HG03025 (cell line): ENCODE data around the gene SDHAF1.
"Not testable (repeated sequence)": the region's sequence is repeated elsewhere in the genome, so short reads cannot be mapped to it uniquely, and the experiment has no call there.

ENCODE experiments used
- ATAC-seq: cut with Tn5 transposase; IDR thresholded peaks from one replicate; pipeline ENCODE4 v1.9.1; 2021; ENCODE audit warnings: mild to moderate bottlenecking, moderate library complexity; ENCODE audit not compliant: unreplicated experiment, low FRiP score

The SDHAF1 gene, protein sequence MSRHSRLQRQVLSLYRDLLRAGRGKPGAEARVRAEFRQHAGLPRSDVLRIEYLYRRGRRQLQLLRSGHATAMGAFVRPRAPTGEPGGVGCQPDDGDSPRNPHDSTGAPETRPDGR

GRCh38 chr19:35995048-35995993 lies at the start of gene SDHAF1:
Gene SDHAF1, plus strand, starts transcription at chr19:35995188. Its CDS starts 87 bp downstream, at chr19:35995275.
- peak; percentile 72 for ATAC-seq

- ATAC-seq: no peak
These were observed 48.8 kb upstream of the SDHAF1 start for GRCh38 chr19:35946203-35946602.

DNA sequence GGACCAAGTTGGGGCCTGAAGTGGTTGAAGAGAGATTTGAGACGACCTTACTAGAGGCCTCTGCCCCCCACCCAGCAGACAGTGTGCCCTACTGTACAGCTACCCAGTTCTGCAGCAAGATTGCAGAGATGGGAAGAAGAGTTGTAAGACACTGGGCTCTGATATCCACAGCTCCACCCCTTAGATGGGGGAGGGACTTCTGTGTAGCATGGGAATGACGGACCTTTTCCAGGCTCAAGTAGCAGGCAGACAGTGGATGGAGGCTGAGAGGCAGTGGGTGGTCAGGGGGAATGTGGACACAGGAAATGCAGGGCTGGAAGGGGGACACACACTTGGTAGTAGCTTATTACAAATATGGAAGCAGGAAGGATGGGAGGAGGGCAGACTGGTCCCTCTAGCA lies 45.9 kb upstream of the SDHAF1 start:
- ATAC-seq: no peak

DNA sequence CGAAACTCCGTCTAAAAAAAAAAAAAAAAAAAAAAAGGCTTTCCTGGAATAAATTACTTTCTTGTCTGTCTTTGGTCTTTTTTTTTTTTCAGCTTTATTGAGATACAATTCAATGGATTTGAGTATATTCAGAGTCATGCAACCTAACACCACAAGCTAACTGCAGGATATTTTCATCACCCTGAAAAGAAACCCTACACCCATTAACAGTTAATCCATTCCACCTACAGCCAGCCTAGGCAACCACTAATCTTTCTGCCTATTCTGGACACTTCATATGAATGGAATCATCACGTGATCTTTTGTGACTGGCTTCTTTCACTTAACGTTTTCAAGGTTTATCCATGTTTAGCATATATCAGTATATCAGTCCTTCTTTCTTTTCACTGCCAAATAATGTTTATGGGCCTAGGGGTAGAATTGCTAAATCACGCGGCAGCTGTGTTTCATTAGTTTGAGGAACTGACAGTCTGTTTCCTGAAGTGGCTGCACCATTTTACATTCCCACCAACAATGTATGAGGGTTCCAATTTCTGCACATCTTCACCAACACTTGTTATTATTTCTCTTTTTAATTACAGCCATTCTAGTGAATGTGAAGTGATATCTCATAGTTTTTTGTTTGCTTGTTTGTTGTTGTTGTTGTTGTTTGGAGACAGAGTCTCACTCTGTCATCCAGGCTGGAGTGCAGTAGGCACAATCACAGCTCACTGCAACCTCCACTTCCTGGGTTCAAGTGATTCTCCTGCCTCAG lies 38.9 kb upstream of the SDHAF1 start:
- ATAC-seq: no peak

DNA sequence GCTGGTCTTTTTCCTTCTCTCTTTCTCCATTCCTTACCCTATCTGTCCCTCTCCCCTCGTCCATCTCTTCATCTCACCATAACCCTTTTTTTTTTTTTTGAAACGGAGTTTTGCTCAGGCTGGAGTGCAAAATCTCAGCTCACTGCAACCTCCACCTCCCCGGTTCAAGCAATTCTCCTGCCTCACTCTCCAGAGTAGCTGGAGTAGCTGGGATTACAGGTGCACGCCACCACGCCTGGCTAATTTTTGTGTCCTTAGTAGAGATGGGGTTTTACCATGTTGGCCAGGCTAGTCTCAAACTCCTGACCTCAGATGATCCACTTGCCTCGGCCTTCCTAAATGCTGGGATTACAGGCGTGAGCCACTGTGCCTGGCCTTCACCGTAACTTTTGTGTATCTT lies 37.6 kb upstream of the SDHAF1 start:
- ATAC-seq: not testable (repeated sequence)

DNA sequence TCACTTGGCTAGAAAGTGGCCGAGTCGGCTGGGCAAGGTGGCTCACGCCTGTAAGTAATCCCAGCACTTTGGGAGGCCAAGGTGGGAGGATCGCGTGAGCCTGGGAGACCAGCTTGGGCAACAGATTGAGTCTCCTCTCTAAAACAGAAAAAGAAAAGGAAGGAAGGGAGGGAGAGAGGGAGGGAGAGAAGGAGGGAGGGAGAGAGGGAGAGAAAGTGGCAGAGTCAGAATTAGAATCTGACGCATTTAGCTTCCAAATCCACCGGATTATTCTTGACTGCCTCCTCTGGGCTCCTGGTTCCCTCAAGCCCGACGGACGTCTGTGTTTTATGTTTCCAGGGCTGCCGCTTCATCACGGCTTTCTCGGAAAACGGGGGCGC lies 36.3 kb upstream of the SDHAF1 start:
- ATAC-seq: no peak

- ATAC-seq: no peak
These were observed 35.7 kb upstream of the SDHAF1 start for GRCh38 chr19:35959040-35959967.

GRCh38 chr19:35959968-35960320 lies 35.0 kb upstream of the SDHAF1 start:
- no peak for ATAC-seq

DNA sequence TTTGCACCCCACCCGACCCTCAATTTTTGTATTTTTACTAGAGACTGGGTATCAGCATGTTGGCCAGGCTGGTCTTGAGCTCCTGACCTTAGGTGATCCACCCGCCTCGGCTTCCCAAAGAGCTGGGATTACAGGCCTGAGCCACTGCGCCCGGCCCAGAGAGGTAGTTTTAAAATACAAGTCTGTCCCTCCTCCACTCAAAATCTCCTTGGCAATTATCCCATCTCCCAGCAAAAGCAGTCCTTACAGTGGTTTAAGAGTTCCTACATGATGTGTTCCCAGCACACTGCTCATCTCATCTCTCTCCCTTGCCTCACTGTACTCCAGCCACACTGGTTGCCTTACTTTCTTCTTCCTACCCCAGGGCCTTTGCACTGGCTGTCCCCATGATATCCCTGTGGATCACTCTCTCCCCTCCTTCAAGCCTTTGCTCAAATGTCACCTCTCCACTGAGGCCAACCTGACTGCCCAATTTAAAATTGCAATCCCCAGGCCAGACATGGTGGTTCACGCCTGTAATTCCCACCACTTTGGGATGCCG lies 34.5 kb upstream of the SDHAF1 start:
- ATAC-seq: no peak

- no peak for ATAC-seq
These were observed 31.5 kb upstream of the SDHAF1 start for GRCh38 chr19:35963514-35963913.

GRCh38 chr19:35966771-35967170 lies 28.2 kb upstream of the SDHAF1 start:
- ATAC-seq: no peak

GRCh38 chr19:35973487-35973886 lies 21.5 kb upstream of the SDHAF1 start:
- ATAC-seq: no peak

- ATAC-seq: no peak
These were observed 19.3 kb upstream of the SDHAF1 start for GRCh38 chr19:35975608-35976214.

DNA sequence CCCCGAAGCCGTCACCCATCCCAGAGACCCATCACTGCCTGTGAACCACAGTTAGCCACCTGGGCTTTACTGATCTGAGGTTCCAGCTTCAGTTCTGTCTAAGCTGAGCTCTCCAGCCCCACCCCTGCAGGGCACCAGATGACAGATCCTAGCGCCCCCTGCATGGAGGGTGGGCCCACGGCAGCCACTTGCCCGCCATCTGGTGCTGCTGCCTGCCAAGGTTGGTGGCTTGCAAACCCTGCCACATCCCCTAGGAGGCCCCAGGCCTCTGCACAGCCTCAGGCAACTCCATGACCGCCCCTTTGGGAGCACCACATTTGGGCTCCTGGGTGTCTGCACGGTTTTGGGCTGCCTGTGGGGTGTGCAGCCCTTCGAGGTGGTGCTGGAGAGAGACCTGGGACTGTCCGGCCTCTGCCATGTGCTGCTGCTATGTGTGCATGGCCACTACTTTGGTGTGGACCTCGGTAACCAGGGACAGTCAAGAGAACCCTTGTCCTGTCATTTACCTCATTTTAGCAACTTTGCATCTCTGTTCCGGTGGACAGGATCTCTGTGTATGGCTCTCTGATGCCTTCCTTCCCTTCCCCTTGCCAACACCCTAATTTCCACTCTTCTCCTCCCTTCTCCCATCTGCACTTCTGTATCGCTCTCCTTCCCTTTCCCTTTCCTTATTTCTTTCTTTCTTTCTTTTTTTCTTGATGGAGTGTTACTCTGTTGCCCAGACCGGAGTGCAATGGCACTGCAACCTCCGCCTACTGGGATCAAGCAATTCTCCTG lies 17.4 kb upstream of the SDHAF1 start:
- ATAC-seq: no peak

- no peak for ATAC-seq
These were observed 16.7 kb upstream of the SDHAF1 start for GRCh38 chr19:35978271-35978670.

DNA sequence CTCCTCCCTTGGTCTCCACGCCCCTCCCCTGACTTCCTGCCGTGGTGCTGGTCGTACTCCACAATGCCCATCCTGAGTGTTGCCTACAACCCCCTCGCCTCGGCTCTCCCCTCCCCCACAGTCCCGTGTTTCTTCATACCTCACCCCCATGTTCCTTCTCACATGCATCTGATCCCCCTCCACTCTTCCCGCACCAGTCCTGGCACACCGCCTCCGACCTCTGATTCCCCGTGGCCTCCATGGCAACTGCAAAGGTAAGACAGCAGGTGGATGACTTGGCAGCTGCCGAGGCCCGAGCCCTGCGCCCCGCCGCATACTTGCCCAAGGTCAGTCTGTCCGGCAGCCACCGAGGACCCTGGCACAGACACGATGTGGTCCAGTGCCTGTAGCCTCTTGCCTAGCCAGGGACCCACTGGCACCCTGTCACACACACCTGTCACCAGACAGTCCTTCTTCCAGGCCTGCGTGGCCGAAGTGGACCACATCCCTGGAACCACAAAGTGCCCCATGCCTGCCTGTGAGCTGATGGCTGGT lies 16.1 kb upstream of the SDHAF1 start:
- no peak for ATAC-seq

- ATAC-seq: not testable (repeated sequence)
These were observed 14.0 kb upstream of the SDHAF1 start for GRCh38 chr19:35980997-35981396.

- no peak for ATAC-seq
These were observed 11.8 kb upstream of the SDHAF1 start for GRCh38 chr19:35983177-35983576.

GRCh38 chr19:35986111-35986510 lies 8.9 kb upstream of the SDHAF1 start:
- no peak for ATAC-seq
